Measurements from ENCODE around the gene TTLL6. TPM values are rescaled to one million over a fixed set of nuclear protein-coding genes. Genes with fewer than 3 reads are reported as not detected.

The TTLL6 gene
- total and polyA plus RNA-seq, 11 donors, result 0.07 to 0.55 (median 0.15) TPM; not detected in 8

DNA sequence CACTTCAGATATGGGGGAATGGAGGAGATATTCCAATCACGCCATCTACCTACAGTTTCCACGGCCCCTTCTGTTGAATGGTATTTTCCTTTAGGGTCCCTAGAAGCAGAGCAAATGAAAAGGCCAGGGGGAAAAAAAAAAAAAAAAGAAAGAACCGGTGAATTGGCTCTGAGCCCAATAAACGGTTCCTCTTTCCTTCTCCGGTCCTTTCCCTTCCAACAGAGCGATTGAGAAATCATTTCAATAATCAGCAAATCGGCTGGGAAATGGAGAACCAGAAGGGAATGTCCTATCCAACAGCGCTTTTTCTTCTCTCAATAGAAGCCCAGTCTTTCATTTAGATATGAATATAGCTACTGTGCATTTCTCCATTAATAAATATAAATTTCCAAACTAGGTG, 61.7 kb downstream of the TTLL6 start:
- H3K9me3 ChIP-seq, result no peaks in the 10 kb centered on the region
- no peak overlapping the region for H3K27ac ChIP-seq
- peaks cover 50 to 99% (median 96%) of the 10 kb centered on the region in 9 donors for H3K27me3 ChIP-seq
- no peaks in the 10 kb centered on the region for H3K36me3 ChIP-seq
- no peak overlapping the region for H3K4me3 ChIP-seq
- ATAC-seq, result no peak
- no peak for TF ChIP-seq POLR2A (IDR thresholded peaks at IDR 0.05)
- TF ChIP-seq, protein P1, sequence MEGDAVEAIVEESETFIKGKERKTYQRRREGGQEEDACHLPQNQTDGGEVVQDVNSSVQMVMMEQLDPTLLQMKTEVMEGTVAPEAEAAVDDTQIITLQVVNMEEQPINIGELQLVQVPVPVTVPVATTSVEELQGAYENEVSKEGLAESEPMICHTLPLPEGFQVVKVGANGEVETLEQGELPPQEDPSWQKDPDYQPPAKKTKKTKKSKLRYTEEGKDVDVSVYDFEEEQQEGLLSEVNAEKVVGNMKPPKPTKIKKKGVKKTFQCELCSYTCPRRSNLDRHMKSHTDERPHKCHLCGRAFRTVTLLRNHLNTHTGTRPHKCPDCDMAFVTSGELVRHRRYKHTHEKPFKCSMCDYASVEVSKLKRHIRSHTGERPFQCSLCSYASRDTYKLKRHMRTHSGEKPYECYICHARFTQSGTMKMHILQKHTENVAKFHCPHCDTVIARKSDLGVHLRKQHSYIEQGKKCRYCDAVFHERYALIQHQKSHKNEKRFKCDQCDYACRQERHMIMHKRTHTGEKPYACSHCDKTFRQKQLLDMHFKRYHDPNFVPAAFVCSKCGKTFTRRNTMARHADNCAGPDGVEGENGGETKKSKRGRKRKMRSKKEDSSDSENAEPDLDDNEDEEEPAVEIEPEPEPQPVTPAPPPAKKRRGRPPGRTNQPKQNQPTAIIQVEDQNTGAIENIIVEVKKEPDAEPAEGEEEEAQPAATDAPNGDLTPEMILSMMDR (IDR thresholded peaks at IDR 0.05), result no peak
- 15 to 20% (median 17%) methylated on average over 8 of the region's 8 CpGs for WGBS, 4 donors
- intact Hi-C loops (cut with DNase I), result no loop called here
- DNase-seq, result no peak
- H3K4me1 ChIP-seq, result peaks cover 0 to 35% (median 0%) of the 10 kb centered on the region in 12 donors

DNA sequence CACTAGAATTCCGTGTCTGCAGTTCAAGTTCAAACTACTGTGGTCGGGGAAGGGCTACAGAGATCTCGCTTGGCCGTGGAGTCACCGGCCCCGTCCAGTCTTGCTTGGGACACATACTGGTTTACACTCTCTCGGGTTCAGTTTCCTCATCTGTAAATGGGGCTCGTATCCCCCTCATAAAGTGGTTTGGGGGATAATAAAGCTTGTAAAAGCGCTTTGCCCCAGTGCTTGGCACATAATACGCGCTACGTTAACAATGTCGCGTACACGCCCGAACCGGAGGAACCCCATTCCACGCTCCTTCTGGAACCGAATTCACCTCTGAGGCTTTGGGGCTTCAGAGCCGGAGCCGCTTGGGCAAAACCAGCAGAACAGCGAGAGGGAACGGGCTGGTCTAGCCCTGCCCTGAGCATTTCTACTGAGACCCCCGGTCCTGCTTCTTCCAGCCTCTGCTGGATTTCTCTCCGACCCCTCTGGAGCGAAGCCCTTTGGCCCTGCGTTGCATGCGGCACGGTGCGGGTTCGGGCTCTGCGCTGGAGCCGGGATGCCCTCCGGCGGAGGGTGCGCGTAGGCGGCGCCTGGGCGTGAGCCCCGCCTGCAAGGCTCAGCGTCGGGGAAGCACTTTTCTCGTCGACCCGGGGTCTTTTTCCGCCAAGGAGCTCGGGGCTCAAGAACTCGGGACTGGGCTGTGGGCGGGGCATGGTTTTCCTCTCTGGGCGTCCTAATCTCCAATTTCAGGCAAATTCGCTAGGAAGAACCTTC, 62.3 kb downstream of the TTLL6 start:
- H3K4me3 ChIP-seq, result no peak overlapping the region
- peaks cover 0 to 35% (median 0%) of the 10 kb centered on the region in 12 donors for H3K4me1 ChIP-seq
- H3K9me3 ChIP-seq, result no peaks in the 10 kb centered on the region
- intact Hi-C loops (cut with DNase I), result no loop called here
- DNase-seq, result no peak
- H3K27me3 ChIP-seq, result peaks cover 57 to 100% (median 97%) of the 10 kb centered on the region in 9 donors
- no peak overlapping the region for H3K27ac ChIP-seq
- ATAC-seq, result no peak
- 2 to 5% (median 5%) methylated on average over 49 to 52 of the region's 52 CpGs for WGBS, 4 donors
- no peaks in the 10 kb centered on the region for H3K36me3 ChIP-seq
- TF ChIP-seq, protein P1 (IDR thresholded peaks at IDR 0.05), result no peak
- TF ChIP-seq POLR2A (IDR thresholded peaks at IDR 0.05), result no peak

DNA sequence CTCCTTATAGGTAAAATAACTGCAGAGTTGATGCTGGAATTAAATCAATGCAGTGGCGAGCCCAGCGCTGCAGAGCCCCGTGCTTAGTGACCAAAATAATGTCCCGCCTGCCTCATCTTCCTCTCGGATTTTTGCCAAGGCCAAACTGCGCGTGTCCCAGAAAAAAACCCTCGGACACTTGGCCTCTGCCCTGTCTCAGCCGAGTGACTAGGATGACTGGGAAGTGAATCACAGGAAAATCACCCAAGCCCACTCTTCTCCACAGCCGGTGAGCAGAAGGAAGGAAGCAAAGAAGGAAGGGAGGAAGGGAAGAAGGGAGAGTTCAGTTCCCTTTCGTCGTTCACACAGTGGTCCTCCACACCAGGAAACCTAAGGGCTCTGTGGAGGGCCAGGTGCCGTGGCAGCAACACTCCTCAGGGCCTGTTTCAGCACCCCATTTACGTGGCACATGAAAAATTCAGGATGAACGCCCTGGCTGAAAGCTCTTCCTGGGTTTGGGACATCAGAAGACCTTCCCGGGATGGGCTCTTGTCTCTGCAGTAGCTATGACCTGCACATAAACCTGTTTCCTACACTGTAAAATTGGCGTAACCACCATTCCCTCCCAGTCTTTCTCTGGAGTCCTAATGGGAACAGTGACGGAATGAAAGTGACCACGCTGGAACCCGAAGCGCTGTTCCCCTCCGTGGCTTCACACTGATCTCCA, 63.1 kb downstream of the TTLL6 start:
- H3K4me1 ChIP-seq, result peaks cover 0 to 35% (median 0%) of the 10 kb centered on the region in 12 donors
- H3K4me3 ChIP-seq, result no peak overlapping the region
- WGBS, 4 donors, result 7 to 17% (median 9%) methylated on average over 22 of the region's 22 CpGs
- H3K27ac ChIP-seq, result no peak overlapping the region
- TF ChIP-seq POLR2A (IDR thresholded peaks at IDR 0.05), result no peak
- TF ChIP-seq, protein P1 (IDR thresholded peaks at IDR 0.05), result no peak
- H3K36me3 ChIP-seq, result no peaks in the 10 kb centered on the region
- DNase-seq (no peak), ATAC-seq (no peak)
- H3K27me3 ChIP-seq, result peaks cover 61 to 100% (median 97%) of the 10 kb centered on the region in 9 donors
- intact Hi-C loops (cut with DNase I), result no loop called here
- H3K9me3 ChIP-seq, result no peaks in the 10 kb centered on the region
